Esophagus squamous epithelium (tissue), 5 donors: ENCODE data around the gene ZEB2. TPM values are rescaled to one million over a fixed set of nuclear protein-coding genes. Genes with fewer than 3 reads are reported as not detected.

Source experiments
- DNase-seq: peaks from one replicate; lab custom pipeline; 2025; lab: John Stamatoyannopoulos, UW
- H3K27ac ChIP-seq, 4 donors: fragments of 200-600 bp; sonication (generic); one replicate each; pipeline ENCODE4 v1.5.1; 2016 to 2019; ENCODE audit warnings: mild to moderate bottlenecking in 1 of 4
- H3K27me3 ChIP-seq, 4 donors: fragments of 200-600 bp; sonication (generic); 1 replicate in 3 of 4; 2 replicates in 1 of 4; pipeline versions ENCODE4 v1.5.1 to v1.6.0; 2017 to 2021; ENCODE audit warnings: antibody characterized with exemption in 1 of 4
- H3K36me3 ChIP-seq, 3 donors: fragments of 200-600 bp; sonication (generic); one replicate each; pipeline ENCODE4 v1.5.1; 2016 to 2019
- H3K4me1 ChIP-seq, 3 donors: fragments of 200-600 bp; sonication (generic); one replicate each; pipeline ENCODE4 v1.5.1; 2017 to 2019
- H3K4me3 ChIP-seq, 4 donors: fragments of 200-600 bp; sonication (generic); 1 replicate in 3 of 4; 2 replicates in 1 of 4; pipeline ENCODE4 v1.5.1; 2016 to 2019; ENCODE audit warnings: mild to moderate bottlenecking in 2 of 4, moderate library complexity in 1 of 4
- H3K9me3 ChIP-seq, 3 donors: fragments of 200-600 bp; sonication (generic); one replicate each; pipeline ENCODE4 v1.5.1; 2016 to 2019
- POLR2A ChIP-seq, 4 donors: fragments of 450-650 bp; IDR thresholded peaks; one replicate each; pipeline ENCODE4 v1.6.1; 2017; ENCODE audit warnings: antibody characterized with exemption in 4 of 4, mild to moderate bottlenecking in 4 of 4, moderate library complexity in 3 of 4
- WGBS, 2 donors: methylation state at CpG; one replicate each; pipeline ENCODE4 v1.1.5; 2018; 5-methylcytosine and 5-hydroxymethylcytosine counted together
- intact Hi-C: fragments of 100-400 bp; cut with DNase I; formaldehyde crosslinking; loops from one replicate; pipeline ENCODE4 v1.15.0; 2022
- total RNA-seq, 4 donors: library from RNA; depleted of rRNA; stranded (reverse); fragments of >200 nt; gene quantifications; one replicate each; pipeline ENCODE4 v1.1.0, GENCODE V29; 2016
- TF ChIP-seq, protein P1 (sequence below), 6 experiments: fragments of 450-650 bp in 4 of 6; fragments of 200-600 bp in 2 of 6; sonication (generic) in 2 of 6; IDR thresholded peaks; one replicate each; pipeline ENCODE4 v1.5.1; 2016 to 2019; ENCODE audit warnings: antibody characterized with exemption in 6 of 6, mild to moderate bottlenecking in 4 of 6, moderate library complexity in 4 of 6
- donor health status: DM: yes; HTN: yes; CAD: no.

Gene ZEB2
- total RNA-seq, 4 donors from 2014 or later: 3.1 to 56.5 (median 15.7) TPM

DNA sequence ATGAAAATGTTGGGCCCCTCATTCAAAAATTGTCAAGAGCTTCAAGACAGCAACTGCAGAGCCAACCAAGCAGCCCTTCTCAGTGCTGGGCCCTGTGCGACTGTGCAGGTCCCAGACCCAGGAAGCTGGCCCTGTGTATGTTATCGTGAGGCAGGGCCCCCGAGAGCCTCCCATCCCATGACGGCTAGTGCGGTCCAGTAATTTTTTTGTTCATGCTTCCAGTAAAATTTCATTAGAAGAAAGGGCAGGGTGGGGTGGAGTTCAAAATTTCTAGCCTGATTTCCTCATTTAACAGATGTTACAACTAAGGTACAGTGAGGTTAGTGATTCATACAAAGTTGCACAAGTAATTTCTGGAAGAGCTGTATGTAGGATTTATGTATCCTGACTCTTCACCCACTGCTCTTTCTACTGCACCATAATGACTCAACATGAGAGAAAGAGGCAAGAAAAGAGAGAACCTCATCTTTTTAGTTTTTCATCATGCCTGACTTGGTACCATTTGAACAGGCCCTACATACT, 105.5 kb downstream of the ZEB2 start:
- H3K27ac ChIP-seq: peak overlapping the region in 2 of 4 donors; percentile 49 to 75
- no peak overlapping the region for H3K4me3 ChIP-seq
- intact Hi-C loops: no loop called here
- no peaks in the 10 kb centered on the region for H3K36me3 ChIP-seq
- no peak for TF ChIP-seq POLR2A (IDR thresholded peaks at IDR 0.05)
- TF ChIP-seq, protein P1, sequence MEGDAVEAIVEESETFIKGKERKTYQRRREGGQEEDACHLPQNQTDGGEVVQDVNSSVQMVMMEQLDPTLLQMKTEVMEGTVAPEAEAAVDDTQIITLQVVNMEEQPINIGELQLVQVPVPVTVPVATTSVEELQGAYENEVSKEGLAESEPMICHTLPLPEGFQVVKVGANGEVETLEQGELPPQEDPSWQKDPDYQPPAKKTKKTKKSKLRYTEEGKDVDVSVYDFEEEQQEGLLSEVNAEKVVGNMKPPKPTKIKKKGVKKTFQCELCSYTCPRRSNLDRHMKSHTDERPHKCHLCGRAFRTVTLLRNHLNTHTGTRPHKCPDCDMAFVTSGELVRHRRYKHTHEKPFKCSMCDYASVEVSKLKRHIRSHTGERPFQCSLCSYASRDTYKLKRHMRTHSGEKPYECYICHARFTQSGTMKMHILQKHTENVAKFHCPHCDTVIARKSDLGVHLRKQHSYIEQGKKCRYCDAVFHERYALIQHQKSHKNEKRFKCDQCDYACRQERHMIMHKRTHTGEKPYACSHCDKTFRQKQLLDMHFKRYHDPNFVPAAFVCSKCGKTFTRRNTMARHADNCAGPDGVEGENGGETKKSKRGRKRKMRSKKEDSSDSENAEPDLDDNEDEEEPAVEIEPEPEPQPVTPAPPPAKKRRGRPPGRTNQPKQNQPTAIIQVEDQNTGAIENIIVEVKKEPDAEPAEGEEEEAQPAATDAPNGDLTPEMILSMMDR (IDR thresholded peaks at IDR 0.05): no peak
- DNase-seq: no peak
- H3K4me1 ChIP-seq: peaks cover 0 to 11% (median 10%) of the 10 kb centered on the region in 3 donors
- WGBS, 2 donors: 48% methylated on average over 5 of the region's 5 CpGs; no CpG with 5 or more reads in 1 of the 2 donors
- H3K27me3 ChIP-seq: no peaks in the 10 kb centered on the region
- no peaks in the 10 kb centered on the region for H3K9me3 ChIP-seq

DNA sequence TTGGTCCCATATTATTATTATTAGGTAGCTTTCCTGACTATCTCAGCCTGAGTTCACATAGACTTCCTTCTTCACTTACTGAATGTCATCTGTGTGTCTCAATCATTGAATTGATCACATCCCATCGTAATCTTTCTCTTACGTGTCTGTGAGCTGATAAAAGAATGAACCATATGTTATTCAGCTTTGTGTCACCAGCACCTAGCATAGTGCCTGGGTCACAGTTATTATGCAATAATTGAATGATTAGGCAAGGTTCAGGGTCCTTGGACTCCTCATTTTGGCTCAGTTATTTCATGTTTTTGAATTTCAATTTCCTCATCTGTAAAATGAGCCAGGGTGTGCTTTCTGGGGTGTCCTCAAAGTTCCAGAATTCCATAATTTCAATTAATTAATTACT, 107.2 kb downstream of the ZEB2 start:
- intact Hi-C loops: no loop called here
- Histone ChIP-seq H3K4me1 (peaks cover 0 to 11% (median 10%) of the 10 kb centered on the region in 3 donors), H3K9me3 (no peaks in the 10 kb centered on the region), H3K27ac (no peak overlapping the region), H3K27me3 (no peaks in the 10 kb centered on the region), H3K4me3 (no peak overlapping the region), H3K36me3 (peaks cover 0 to 5% (median 0%) of the 10 kb centered on the region in 3 donors)
- WGBS, 2 donors: 40 to 84% methylated on average over 2 of the region's 2 CpGs
- TF ChIP-seq, protein P1 (IDR thresholded peaks at IDR 0.05): no peak
- no peak for TF ChIP-seq POLR2A (IDR thresholded peaks at IDR 0.05)
- DNase-seq: no peak

DNA sequence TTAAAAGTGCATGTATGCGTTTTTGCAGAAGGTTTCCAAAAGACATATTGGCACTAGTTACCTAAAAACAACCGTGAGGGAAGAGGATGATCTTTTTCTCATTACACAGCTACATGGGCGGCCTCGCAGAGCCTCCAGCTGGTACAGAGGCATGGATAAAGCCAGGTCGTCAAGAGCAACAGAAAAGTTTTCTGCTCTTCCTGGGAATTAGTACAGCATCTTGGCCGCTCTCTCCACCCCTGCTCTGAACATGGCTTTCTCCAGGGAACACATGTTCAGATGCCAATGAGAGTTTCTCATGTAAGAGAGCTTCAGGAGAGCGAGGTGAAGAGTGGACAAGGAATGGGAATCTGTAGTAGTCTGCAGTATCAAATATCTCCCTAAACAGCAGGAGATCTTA, 108.4 kb downstream of the ZEB2 start:
- TF ChIP-seq, protein P1 (IDR thresholded peaks at IDR 0.05): no peak
- no peak for TF ChIP-seq POLR2A (IDR thresholded peaks at IDR 0.05)
- intact Hi-C loops: no loop called here
- peaks cover 0 to 5% (median 0%) of the 10 kb centered on the region in 3 donors for H3K36me3 ChIP-seq
- no peak overlapping the region for H3K4me3 ChIP-seq
- 84 to 87% methylated on average over 7 of the region's 7 CpGs for WGBS, 2 donors
- H3K27ac ChIP-seq: peak overlapping the region in 1 of 4 donors; percentile 3
- peaks cover 0 to 12% (median 12%) of the 10 kb centered on the region in 3 donors for H3K4me1 ChIP-seq
- DNase-seq: no peak
- H3K9me3 ChIP-seq: no peaks in the 10 kb centered on the region
- H3K27me3 ChIP-seq: no peaks in the 10 kb centered on the region

DNA sequence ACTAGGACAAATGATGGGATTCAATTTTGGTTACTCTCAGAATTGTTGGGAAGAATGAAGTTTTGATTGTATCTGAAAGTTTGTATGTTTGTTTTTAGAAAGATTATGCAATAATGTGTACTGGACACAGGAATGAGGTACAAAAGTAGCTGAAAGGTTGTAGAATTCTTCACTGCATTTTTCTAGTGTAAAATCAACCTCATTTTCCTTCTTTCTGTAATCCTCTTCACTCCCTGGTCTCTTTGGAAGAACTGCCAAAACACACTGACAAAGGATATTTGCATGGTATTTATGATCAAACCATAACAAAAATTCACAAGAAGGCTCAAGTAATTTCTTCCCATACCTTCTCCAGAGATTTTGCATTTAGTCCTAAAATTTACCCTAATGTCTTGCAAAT, 110.7 kb downstream of the ZEB2 start:
- peaks cover 0 to 5% (median 0%) of the 10 kb centered on the region in 3 donors for H3K36me3 ChIP-seq
- peaks cover 0 to 28% (median 8%) of the 10 kb centered on the region in 3 donors for H3K4me1 ChIP-seq

DNA sequence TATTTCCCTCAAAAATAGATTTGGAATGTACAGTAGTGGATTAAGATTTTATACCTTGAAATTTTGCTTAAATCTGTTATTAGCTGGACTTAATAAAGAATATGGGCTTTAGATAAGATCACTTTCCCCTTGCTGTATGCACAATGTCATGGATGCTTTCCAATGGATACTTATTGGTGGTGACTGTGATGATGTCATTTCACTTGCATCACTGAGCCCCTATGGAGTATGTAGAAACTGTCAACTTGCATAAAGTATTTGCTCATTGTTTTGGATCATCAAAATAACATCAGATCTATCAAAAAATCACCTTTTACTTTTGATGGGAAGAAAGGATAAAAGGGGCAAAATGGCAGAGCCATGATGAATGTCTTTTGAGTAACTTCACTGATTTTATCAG, 112.7 kb downstream of the ZEB2 start:
- no peaks in the 10 kb centered on the region for H3K9me3 ChIP-seq
- no peak for DNase-seq
- no peak overlapping the region for H3K4me3 ChIP-seq
- TF ChIP-seq POLR2A (IDR thresholded peaks at IDR 0.05): no peak
- TF ChIP-seq, protein P1 (IDR thresholded peaks at IDR 0.05): no peak
- H3K27me3 ChIP-seq: no peaks in the 10 kb centered on the region
- intact Hi-C loops: no loop called here
- H3K4me1 ChIP-seq: peaks cover 0 to 40% (median 2%) of the 10 kb centered on the region in 3 donors
- no peak overlapping the region for H3K27ac ChIP-seq
- peaks cover 0 to 5% (median 0%) of the 10 kb centered on the region in 3 donors for H3K36me3 ChIP-seq

More for the DNA sequence above, 110.7 kb downstream of the ZEB2 start:
- H3K27me3 ChIP-seq: no peaks in the 10 kb centered on the region
- DNase-seq: no peak
- no peak overlapping the region for H3K4me3 ChIP-seq
- TF ChIP-seq POLR2A (IDR thresholded peaks at IDR 0.05): no peak
- TF ChIP-seq, protein P1 (IDR thresholded peaks at IDR 0.05): no peak
- H3K27ac ChIP-seq: no peak overlapping the region
- H3K9me3 ChIP-seq: no peaks in the 10 kb centered on the region
- intact Hi-C loops: no loop called here
